Epithelial cell of proximal tubule (primary cell): ENCODE data around the gene NDUFAB1. TPM values are rescaled to one million over a fixed set of nuclear protein-coding genes. Genes with fewer than 3 reads are reported as not detected.

Experiments used
- DNase-seq: peaks from one replicate; pipeline ENCODE4 v3.0.0-alpha.2; 2011; ENCODE audit warnings: low read depth
- H3K4me3 ChIP-seq: 2 replicates; pipeline ENCODE4 v1.5.1; 2011; ENCODE audit warnings: low read depth, mild to moderate bottlenecking, low read length
- total RNA-seq: library from RNA; depleted of rRNA; stranded (reverse); fragments of >200 nt; gene quantifications from 2 replicates; pipeline ENCODE4 v1.2.3, GENCODE V29; 2015
- TF ChIP-seq, protein P1 (sequence below): conservative IDR thresholded peaks from 2 replicates; pipeline ENCODE4 v1.5.1; 2012; ENCODE audit warnings: low read depth, mild to moderate bottlenecking, low read length

The NDUFAB1 gene
- total RNA-seq, 1 donor from 2014 or later = 98.7 TPM

DNA sequence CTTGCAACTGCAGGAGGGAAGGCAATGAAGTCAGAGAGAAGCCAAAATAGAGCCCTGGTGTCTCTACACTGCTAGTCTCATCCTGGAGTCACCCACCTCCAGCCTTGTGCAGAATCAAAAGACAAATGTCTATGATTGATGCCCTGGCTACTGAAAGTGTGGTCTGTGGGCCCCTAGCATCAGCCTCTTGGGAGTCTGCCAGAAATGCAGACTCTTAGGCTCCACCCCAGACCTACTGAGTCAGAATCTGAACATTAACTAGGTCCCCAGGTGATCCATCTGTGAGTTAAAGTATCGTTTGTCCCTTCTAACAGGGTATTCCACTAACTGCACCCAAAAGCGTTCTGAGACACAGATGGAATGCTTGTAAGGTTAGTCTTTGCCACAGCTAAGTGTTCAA is 60.2 kb downstream of the NDUFAB1 start:
- TF ChIP-seq, protein P1, sequence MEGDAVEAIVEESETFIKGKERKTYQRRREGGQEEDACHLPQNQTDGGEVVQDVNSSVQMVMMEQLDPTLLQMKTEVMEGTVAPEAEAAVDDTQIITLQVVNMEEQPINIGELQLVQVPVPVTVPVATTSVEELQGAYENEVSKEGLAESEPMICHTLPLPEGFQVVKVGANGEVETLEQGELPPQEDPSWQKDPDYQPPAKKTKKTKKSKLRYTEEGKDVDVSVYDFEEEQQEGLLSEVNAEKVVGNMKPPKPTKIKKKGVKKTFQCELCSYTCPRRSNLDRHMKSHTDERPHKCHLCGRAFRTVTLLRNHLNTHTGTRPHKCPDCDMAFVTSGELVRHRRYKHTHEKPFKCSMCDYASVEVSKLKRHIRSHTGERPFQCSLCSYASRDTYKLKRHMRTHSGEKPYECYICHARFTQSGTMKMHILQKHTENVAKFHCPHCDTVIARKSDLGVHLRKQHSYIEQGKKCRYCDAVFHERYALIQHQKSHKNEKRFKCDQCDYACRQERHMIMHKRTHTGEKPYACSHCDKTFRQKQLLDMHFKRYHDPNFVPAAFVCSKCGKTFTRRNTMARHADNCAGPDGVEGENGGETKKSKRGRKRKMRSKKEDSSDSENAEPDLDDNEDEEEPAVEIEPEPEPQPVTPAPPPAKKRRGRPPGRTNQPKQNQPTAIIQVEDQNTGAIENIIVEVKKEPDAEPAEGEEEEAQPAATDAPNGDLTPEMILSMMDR = no peak
- no peak for DNase-seq
- H3K4me3 ChIP-seq = no peak overlapping the region

DNA sequence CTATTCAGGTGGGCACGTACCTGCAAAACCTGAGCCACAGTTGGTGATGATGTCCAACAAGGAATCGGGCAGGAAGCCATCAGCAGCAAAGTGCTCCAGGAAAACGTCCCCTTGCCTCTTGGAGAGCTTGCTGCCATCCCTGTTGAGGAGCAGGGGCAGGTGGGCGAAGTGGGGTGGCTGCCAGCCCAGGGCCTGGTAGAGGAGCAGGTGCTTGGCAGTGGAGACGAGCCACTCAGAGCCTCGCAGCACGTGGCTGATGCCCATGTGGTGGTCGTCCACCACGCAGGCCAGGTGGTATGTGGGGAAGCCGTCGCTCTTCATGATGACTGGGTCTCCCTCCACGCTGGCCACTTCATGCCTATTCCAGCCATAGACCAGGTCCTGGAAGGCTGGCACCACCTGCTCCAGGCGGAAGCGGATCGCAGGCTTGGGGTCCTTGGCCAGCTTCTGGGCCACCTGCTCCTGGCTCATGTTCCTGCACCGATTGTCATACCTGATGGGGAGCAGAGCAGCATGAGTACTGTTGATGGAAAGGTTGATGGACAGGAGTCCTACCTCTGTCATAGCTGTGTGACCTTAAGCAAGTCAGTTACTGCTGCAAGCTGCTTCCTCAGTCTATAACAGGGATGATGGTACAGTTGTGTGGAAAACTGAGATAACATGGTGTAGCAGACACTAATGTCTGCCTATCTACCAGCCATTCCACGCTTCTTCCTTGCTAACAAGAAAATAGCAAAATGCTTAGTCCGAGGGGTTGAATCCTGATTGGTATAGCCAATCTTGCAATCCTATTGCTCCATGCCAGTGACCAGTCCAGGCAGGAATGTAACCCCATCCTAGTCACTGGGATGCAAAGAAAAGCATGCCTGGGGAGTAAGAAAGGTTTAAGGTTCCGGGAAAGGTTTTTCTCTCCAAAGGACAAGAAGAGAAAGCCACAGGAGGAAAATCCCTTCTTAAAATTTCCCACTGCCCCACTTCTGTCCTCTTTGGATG is 61.0 kb downstream of the NDUFAB1 start:
- TF ChIP-seq, protein P1 = no peak
- H3K4me3 ChIP-seq = no peak overlapping the region
- DNase-seq = no peak

DNA sequence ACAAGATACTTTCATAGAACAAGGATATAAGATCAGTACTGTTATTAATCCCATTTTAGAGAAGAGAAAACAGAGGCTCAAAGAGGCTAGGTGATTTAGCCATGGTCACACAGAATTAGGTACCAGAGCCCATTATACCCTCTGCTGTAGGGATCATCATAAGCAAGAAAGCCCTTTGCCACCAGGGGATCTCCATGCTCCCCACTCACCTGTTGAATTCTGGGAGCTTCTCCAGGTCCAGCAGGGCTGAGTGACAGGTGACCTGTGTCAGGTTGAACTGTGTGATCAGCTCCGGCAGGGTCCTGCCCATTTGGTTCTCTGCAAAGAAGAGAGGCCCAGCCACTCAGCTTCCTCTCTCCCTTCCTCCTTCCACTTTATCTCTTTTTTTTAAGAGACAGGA is 63.7 kb downstream of the NDUFAB1 start:
- TF ChIP-seq, protein P1 = no peak
- H3K4me3 ChIP-seq = no peak overlapping the region
- DNase-seq = no peak

Other genes starting within 250 kb of the NDUFAB1 start
- 6.9 and 9.9 TPM in 2 replicates for gene COG7, start 143.1 kb downstream of the NDUFAB1 start, total RNA-seq
- gene GGA2, start 85.8 kb downstream of the NDUFAB1 start, total RNA-seq = 30.8 and 39.3 TPM in 2 replicates
- 39.7 and 41.6 TPM in 2 replicates for gene EARS2, start 39.0 kb downstream of the NDUFAB1 start, total RNA-seq
- gene UBFD1, start 38.6 kb downstream of the NDUFAB1 start, total RNA-seq = 90.1 and 125 TPM in 2 replicates
- gene PALB2, start 45.0 kb upstream of the NDUFAB1 start, total RNA-seq = 8.5 and 13.4 TPM in 2 replicates
- 32.6 and 36.8 TPM in 2 replicates for gene DCTN5, start 45.1 kb upstream of the NDUFAB1 start, total RNA-seq
- gene PLK1, start 82.6 kb upstream of the NDUFAB1 start, total RNA-seq = 92.5 and 150 TPM in 2 replicates
- gene ERN2, start 116.9 kb upstream of the NDUFAB1 start, total RNA-seq = 0.35 and 0.58 TPM in 2 replicates
- gene CHP2, start 158.7 kb upstream of the NDUFAB1 start, total RNA-seq = not detected in 2 replicates
- gene PRKCB, start 239.7 kb upstream of the NDUFAB1 start, total RNA-seq = not detected in 2 replicates